H1 (cell line): Measurements from ENCODE around the gene ZNF813. TPM values are rescaled to one million over a fixed set of nuclear protein-coding genes. Genes with fewer than 3 reads are reported as not detected.

ENCODE experiments used
- ASH2L ChIP-seq: fragments of 200-600, 300-600 bp; sonication (generic); IDR thresholded peaks from one replicate; pipeline ENCODE4 v1.7.1; 2017; ENCODE audit warnings: low read length
- CBX5 ChIP-seq: fragments of 300-800, 300-1000 bp; sonication (generic); IDR thresholded peaks from 2 replicates; pipeline ENCODE4 v1.7.1; 2016; ENCODE audit warnings: antibody characterized with exemption, low read length, low read depth
- CTBP2 ChIP-seq: IDR thresholded peaks from 2 replicates; pipeline ENCODE4 v1.7.0; 2011; ENCODE audit warnings: borderline replicate concordance, mild to moderate bottlenecking, moderate library complexity, mixed read lengths, low read length; ENCODE audit not compliant: insufficient read depth, insufficient read length
- EGR1 ChIP-seq: IDR thresholded peaks from 2 replicates; pipeline ENCODE4 v1.6.1; 2011; ENCODE audit warnings: low read depth, low read length, borderline replicate concordance
- JUN ChIP-seq: IDR thresholded peaks from 2 replicates; pipeline ENCODE4 v1.6.1; 2011; ENCODE audit warnings: low read depth, mild to moderate bottlenecking, improper control_type of control experiment, low read length
- KDM1A ChIP-seq: fragments of 200-600, 300-600 bp; sonication (generic); IDR thresholded peaks from 2 replicates; pipeline ENCODE4 v1.7.1; 2016; ENCODE audit warnings: mild to moderate bottlenecking, low read length, borderline replicate concordance
- KDM5A ChIP-seq: fragments of 200-600 bp; IDR thresholded peaks from 2 replicates; pipeline ENCODE4 v1.7.1; 2012; ENCODE audit warnings: mild to moderate bottlenecking, low read length, inconsistent platforms, mixed read lengths
- MAFK ChIP-seq: IDR thresholded peaks from 2 replicates; pipeline ENCODE4 v1.6.1; 2012; ENCODE audit warnings: low read depth, mild to moderate bottlenecking, improper control_type of control experiment, low read length
- POLR2A ChIP-seq, 2 experiments: IDR thresholded peaks; 1 replicate in 1 of 2; 2 replicates in 1 of 2; pipeline ENCODE4 v1.6.1; 2011; ENCODE audit warnings: low read depth in 2 of 2, low read length in 2 of 2, mild to moderate bottlenecking in 2 of 2; ENCODE audit errors: control extremely low read depth in 1 of 2
- RBBP5 ChIP-seq: IDR thresholded peaks from 2 replicates; pipeline ENCODE4 v1.7.1; 2012; ENCODE audit warnings: low read depth, mild to moderate bottlenecking, inconsistent platforms, low read length, moderate library complexity, borderline replicate concordance
- SIN3A ChIP-seq, 2 experiments: IDR thresholded peaks in 1 of 2; conservative IDR thresholded peaks in 1 of 2; 2 replicates each; pipeline ENCODE4 v1.6.1; 2011 to 2012; ENCODE audit warnings: low read length in 2 of 2, improper control_type of control experiment in 1 of 2, low read depth in 1 of 2, mild to moderate bottlenecking in 1 of 2
- SIRT6 ChIP-seq: IDR thresholded peaks from one replicate; pipeline ENCODE4 v1.7.1; 2012; ENCODE audit warnings: low read length, inconsistent platforms
- SP1 ChIP-seq: IDR thresholded peaks from 2 replicates; pipeline ENCODE4 v1.6.1; 2011; ENCODE audit warnings: low read depth, low read length
- TAF7 ChIP-seq: optimal IDR thresholded peaks from 2 replicates; pipeline ENCODE3; 2011; ENCODE audit warnings: low read depth, mild to moderate bottlenecking, inconsistent platforms, low read length, moderate library complexity, borderline replicate concordance
- TBP ChIP-seq: IDR thresholded peaks from 2 replicates; pipeline ENCODE4 v1.6.1; 2011; ENCODE audit warnings: low read depth, low read length, improper control_type of control experiment
- YY1 ChIP-seq: IDR thresholded peaks from 2 replicates; pipeline ENCODE4 v1.6.1; 2011; ENCODE audit warnings: low read depth, mild to moderate bottlenecking, low read length
- ZNF274 ChIP-seq: IDR thresholded peaks from 2 replicates; pipeline ENCODE4 v1.7.0; 2012; ENCODE audit warnings: low read length, borderline replicate concordance; ENCODE audit errors: extremely low read depth
- polyA plus RNA-seq, 7 experiments: library from polyadenylated mRNA; depleted of rRNA in 3 of 7; stranded (reverse) in 5 of 7; unstranded in 2 of 7; fragments of >200 nt in 5 of 7; fragments of 200-250 nt in 2 of 7; gene quantifications; 1 replicate in 5 of 7; 2 replicates in 1 of 7; 4 replicates in 1 of 7; pipeline versions ENCODE4 v1.2.1 to v1.2.3, GENCODE V29; 2011 to 2013; ENCODE audit warnings: missing spikeins in 2 of 7, mixed read lengths in 2 of 7
- total RNA-seq: library from RNA; stranded (reverse); fragmentation: NEBNext Ultra II Directional; extraction: Animal tissue kit (Norgen Biotek cat#: 25700); gene quantifications from 2 replicates; pipeline ENCODE4 v1.2.1, GENCODE V29; 2021
- TF ChIP-seq, protein P1 (sequence below): IDR thresholded peaks from 2 replicates; pipeline ENCODE4 v1.6.1; 2011; ENCODE audit warnings: low read length, improper control_type of control experiment
- TF ChIP-seq, protein P2 (sequence below): IDR thresholded peaks from 2 replicates; pipeline ENCODE4 v1.6.1; 2012; ENCODE audit warnings: inconsistent platforms
- TF ChIP-seq, protein P3 (sequence below): IDR thresholded peaks from 2 replicates; pipeline ENCODE4 v1.6.1; 2011; ENCODE audit warnings: low read depth, mild to moderate bottlenecking, low read length; ENCODE audit not compliant: insufficient read depth
- TF ChIP-seq, protein P4 (sequence below): IDR thresholded peaks from 2 replicates; pipeline ENCODE4 v1.6.1; 2012; ENCODE audit warnings: low read length, inconsistent platforms

The ZNF813 gene
- total and polyA plus RNA-seq, 2 of the 8 experiments (the other 6 are each of a cell fraction or from before 2014, with no cell fraction given) = 2.9 to 22.1 TPM

DNA sequence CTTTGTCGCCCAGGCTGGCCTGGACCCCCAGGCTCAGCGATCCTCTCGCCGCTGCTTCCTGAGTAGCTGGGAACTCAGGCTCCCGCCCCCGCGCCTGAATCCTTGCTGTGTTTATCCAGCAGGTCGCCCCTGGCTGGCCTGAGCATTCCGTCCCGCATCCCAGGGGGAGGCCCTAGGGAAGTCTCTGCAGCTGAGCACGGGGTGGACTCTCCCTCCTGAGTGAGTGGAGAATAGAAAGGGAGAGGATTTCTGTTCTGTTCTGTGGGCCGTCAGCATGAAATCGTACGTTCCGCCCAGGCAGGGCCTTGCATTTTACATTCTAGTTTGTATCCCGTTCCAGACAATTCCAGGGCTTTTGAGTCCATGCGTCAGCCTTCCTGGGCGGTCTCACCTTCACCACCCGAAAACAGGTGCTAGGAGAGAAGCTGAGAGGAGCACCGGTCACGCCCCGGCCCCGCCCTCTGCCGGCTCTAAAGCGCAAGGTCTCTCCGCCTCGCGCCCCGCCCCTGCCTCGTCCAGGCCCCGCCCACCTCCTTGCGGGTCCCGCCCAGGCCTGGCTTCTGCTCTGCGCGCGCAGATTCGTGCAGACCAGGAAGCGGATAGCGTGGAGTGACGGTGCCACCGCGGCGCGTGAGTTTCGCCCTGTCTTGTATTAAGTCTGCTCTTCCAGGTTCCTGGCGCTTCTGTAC is 36.0 kb upstream of the ZNF813 start, which contains the start of gene ZNF761 (continued):
- TF ChIP-seq SIN3A (conservative IDR thresholded peaks at IDR 0.05 in 1 of 2, IDR thresholded peaks at IDR 0.05 in 1 of 2; ENCODE audit: low read depth in 1 of 2, low read length in 2 of 2) (peak; percentile 21 to 60; a peak in 1 of 4 replicates), JUN (no peak), TAF7 (no peak), KDM5A (no peak), YY1 (no peak), SIRT6 (no peak), KDM1A (no peak), SP1 (peak; percentile 23; the same call in 1 of the 2 replicates), EGR1 (peak; percentile 62; the same call in 1 of the 2 replicates), TBP (peak; percentile 32; the same call in 1 of the 2 replicates), ZNF274 (no peak), POLR2A (IDR thresholded peaks at IDR 0.05; ENCODE audit: control extremely low read depth in 1 of 2, low read depth in 2 of 2, low read length in 2 of 2) (peak; percentile 41 to 63), MAFK (no peak), CBX5 (no peak), ASH2L (peak; percentile 33), CTBP2 (no peak), RBBP5 (peak; percentile 64; the same call in 1 of the 2 replicates)
- TF ChIP-seq, protein P1, sequence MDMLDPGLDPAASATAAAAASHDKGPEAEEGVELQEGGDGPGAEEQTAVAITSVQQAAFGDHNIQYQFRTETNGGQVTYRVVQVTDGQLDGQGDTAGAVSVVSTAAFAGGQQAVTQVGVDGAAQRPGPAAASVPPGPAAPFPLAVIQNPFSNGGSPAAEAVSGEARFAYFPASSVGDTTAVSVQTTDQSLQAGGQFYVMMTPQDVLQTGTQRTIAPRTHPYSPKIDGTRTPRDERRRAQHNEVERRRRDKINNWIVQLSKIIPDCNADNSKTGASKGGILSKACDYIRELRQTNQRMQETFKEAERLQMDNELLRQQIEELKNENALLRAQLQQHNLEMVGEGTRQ = no peak
- TF ChIP-seq, protein P2, sequence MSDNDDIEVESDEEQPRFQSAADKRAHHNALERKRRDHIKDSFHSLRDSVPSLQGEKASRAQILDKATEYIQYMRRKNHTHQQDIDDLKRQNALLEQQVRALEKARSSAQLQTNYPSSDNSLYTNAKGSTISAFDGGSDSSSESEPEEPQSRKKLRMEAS = peak; percentile 76
- TF ChIP-seq, protein P3, sequence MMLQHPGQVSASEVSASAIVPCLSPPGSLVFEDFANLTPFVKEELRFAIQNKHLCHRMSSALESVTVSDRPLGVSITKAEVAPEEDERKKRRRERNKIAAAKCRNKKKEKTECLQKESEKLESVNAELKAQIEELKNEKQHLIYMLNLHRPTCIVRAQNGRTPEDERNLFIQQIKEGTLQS = no peak
- TF ChIP-seq, protein P4, sequence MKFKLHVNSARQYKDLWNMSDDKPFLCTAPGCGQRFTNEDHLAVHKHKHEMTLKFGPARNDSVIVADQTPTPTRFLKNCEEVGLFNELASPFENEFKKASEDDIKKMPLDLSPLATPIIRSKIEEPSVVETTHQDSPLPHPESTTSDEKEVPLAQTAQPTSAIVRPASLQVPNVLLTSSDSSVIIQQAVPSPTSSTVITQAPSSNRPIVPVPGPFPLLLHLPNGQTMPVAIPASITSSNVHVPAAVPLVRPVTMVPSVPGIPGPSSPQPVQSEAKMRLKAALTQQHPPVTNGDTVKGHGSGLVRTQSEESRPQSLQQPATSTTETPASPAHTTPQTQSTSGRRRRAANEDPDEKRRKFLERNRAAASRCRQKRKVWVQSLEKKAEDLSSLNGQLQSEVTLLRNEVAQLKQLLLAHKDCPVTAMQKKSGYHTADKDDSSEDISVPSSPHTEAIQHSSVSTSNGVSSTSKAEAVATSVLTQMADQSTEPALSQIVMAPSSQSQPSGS = no peak
